HepG2 (cell line): ENCODE measurements around the gene DENND1C. TPM values are rescaled to one million over a fixed set of nuclear protein-coding genes. Genes with fewer than 3 reads are reported as not detected.

ENCODE experiments used
- ATF7 ChIP-seq, 2 experiments: fragments of 450-650 bp in 1 of 2; sonication (generic) in 1 of 2; formaldehyde crosslinking in 1 of 2; IDR thresholded peaks; 2 replicates each; pipeline versions ENCODE4 v1.4.0 to v1.6.1; 2016 to 2020; ENCODE audit warnings: antibody characterized with exemption in 1 of 2, mild to moderate bottlenecking in 1 of 2, missing genetic modification reagents in 1 of 2
- ESRRA ChIP-seq: sonication (generic); formaldehyde crosslinking; IDR thresholded peaks from 2 replicates; pipeline ENCODE4 v1.5.1; 2020; ENCODE audit warnings: mild to moderate bottlenecking, low read depth, missing genetic modification reagents
- KAT2B ChIP-seq: fragments of 150-350 bp; IDR thresholded peaks from 2 replicates; pipeline ENCODE4 v1.6.1; 2014; ENCODE audit warnings: low read depth, low read length, borderline replicate concordance
- NR2F6 ChIP-seq, 2 experiments: IDR thresholded peaks; 2 replicates each; pipeline ENCODE4 v1.6.1; 2016; ENCODE audit warnings: antibody characterized with exemption in 1 of 2, mild to moderate bottlenecking in 1 of 2
- POLR2A ChIP-seq, 2 experiments: IDR thresholded peaks; 2 replicates each; pipeline ENCODE4 v1.6.1; 2011; ENCODE audit warnings: low read depth in 2 of 2, low read length in 2 of 2, mild to moderate bottlenecking in 1 of 2, moderate library complexity in 1 of 2; ENCODE audit not compliant: insufficient read depth in 1 of 2
- RXRA ChIP-seq: sonication (generic); formaldehyde crosslinking; IDR thresholded peaks from 2 replicates; pipeline ENCODE4 v1.5.1; 2020; ENCODE audit warnings: missing genetic modification reagents
- SNAI1 ChIP-seq: sonication (generic); formaldehyde crosslinking; IDR thresholded peaks from 2 replicates; pipeline ENCODE4 v1.5.0; 2020; ENCODE audit warnings: mild to moderate bottlenecking, missing genetic modification reagents, borderline replicate concordance
- STAT5B ChIP-seq: sonication (generic); formaldehyde crosslinking; IDR thresholded peaks from 2 replicates; pipeline ENCODE4 v1.4.0; 2020; ENCODE audit warnings: missing genetic modification reagents
- ZMYM2 ChIP-seq: sonication (generic); formaldehyde crosslinking; IDR thresholded peaks from 2 replicates; pipeline ENCODE4 v1.8.0; 2022; ENCODE audit warnings: mild to moderate bottlenecking, missing genetic modification reagents
- ZNF547 ChIP-seq: sonication (generic); formaldehyde crosslinking; IDR thresholded peaks from 2 replicates; pipeline ENCODE4 v1.5.1; 2020; ENCODE audit warnings: mild to moderate bottlenecking, missing genetic modification reagents
- ZNF569 ChIP-seq: sonication (generic); formaldehyde crosslinking; IDR thresholded peaks from 2 replicates; pipeline ENCODE4 v1.5.0; 2020; ENCODE audit warnings: mild to moderate bottlenecking, missing genetic modification reagents, moderate library complexity, borderline replicate concordance
- ZNF7 ChIP-seq: IDR thresholded peaks from 2 replicates; pipeline ENCODE4 v1.6.1; 2016; ENCODE audit warnings: missing biosample characterization, missing genetic modification reagents
- ZSCAN29 ChIP-seq: sonication (generic); formaldehyde crosslinking; conservative IDR thresholded peaks from 2 replicates; pipeline ENCODE4 v1.4.0; 2020; ENCODE audit warnings: mild to moderate bottlenecking, missing genetic modification reagents
- polyA plus RNA-seq, 8 experiments: library from polyadenylated mRNA; depleted of rRNA in 3 of 8; stranded (reverse) in 7 of 8; unstranded in 1 of 8; fragments of >200 nt; fragmentation: Illumina TruSeq in 4 of 8; extraction: Trizol in 4 of 8; gene quantifications; 2 replicates each; pipeline versions ENCODE4 v1.2.1 to v1.2.3, GENCODE V29; 2011 to 2016; ENCODE audit warnings: low read depth in 4 of 8, missing spikeins in 1 of 8, mixed read lengths in 1 of 8; ENCODE audit not compliant: insufficient read depth in 1 of 8
- total RNA-seq, 5 experiments: library from RNA; depleted of rRNA; stranded (reverse); fragments of >200 nt; fragmentation: Illumina TruSeq; extraction: Trizol; gene quantifications; 2 replicates each; pipeline ENCODE4 v1.2.3, GENCODE V29; 2016; ENCODE audit warnings: low read depth in 1 of 5
- TF ChIP-seq, protein P1 (sequence below): sonication (generic); formaldehyde crosslinking; IDR thresholded peaks from 2 replicates; pipeline ENCODE4 v1.5.0; 2020; ENCODE audit warnings: missing genetic modification reagents
- TF ChIP-seq, protein P2 (sequence below): sonication (generic); formaldehyde crosslinking; IDR thresholded peaks from 2 replicates; pipeline ENCODE4 v1.4.0; 2020; ENCODE audit warnings: missing genetic modification reagents
- TF ChIP-seq, protein P3 (sequence below), 2 experiments: sonication (generic) in 1 of 2; formaldehyde crosslinking in 1 of 2; IDR thresholded peaks; 2 replicates each; pipeline versions ENCODE4 v1.4.0 to v1.6.1; 2016 to 2020; ENCODE audit warnings: borderline replicate concordance in 1 of 2, low read depth in 1 of 2, mild to moderate bottlenecking in 1 of 2, missing genetic modification reagents in 1 of 2
- TF ChIP-seq, protein P4 (sequence below): sonication (generic); formaldehyde crosslinking; IDR thresholded peaks from 2 replicates; pipeline ENCODE4 v1.4.0; 2020; ENCODE audit warnings: missing genetic modification reagents
- TF ChIP-seq, protein P5 (sequence below): sonication (generic); formaldehyde crosslinking; IDR thresholded peaks from 2 replicates; pipeline ENCODE4 v1.8.0; 2022; ENCODE audit warnings: missing genetic modification reagents, mild to moderate bottlenecking, borderline replicate concordance

DENND1C gene
- total and polyA plus RNA-seq, 2 of the 13 experiments (the other 11 are each of a cell fraction or from before 2014, with no cell fraction given): 0.04 to 0.73 TPM

DNA sequence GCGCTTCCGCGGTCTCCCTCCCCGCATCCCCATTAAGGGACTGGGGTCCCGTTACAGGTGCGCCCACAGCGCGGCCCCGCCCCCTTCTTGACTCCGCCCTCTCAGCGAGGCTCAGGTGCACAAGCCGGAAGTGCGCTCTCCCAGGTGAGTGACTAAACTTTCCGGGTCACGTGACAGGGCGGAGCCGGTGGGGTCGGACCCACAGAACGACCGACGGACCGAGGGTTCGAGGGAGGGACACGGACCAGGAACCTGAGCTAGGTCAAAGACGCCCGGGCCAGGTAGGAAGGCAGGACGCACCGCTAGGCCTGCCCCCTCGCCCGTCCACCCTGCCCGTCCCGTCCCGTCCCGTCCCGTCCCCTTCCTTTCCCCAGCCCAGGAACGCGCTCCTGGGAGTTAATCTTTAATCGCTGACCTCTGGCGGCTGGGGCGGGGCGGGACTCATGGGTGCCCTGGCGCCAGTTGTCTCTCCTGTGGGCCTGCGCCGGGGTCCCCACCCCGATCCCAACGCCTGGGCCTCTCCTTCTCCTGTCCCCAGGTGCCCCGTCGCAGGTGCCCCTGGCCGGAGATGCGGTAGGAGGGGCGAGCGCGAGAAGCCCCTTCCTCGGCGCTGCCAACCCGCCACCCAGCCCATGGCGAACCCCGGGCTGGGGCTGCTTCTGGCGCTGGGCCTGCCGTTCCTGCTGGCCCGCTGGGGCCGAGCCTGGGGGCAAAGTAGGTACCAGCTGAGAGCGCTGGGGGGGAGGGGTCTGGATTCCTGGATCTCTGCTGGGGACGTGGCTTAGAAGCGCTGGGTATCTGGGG lies 17.3 kb downstream of the DENND1C start, which contains the start of gene CRB3 (continued):
- TF ChIP-seq, protein P1, sequence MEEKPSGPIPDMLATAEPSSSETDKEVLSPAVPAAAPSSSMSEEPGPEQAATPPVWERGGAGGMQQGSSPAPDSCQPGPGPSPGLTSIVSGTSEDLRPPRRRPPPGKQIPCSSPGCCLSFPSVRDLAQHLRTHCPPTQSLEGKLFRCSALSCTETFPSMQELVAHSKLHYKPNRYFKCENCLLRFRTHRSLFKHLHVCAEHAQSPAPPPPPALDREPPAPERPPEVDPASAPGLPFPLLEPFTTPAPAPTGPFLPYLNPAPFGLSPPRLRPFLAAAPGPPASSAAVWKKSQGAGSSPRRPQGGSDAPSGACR: no peak
- peak in 1 of 2 experiments; percentile 81 for TF ChIP-seq POLR2A (IDR thresholded peaks at IDR 0.05; ENCODE audit: insufficient read depth in 1 of 2, low read depth in 2 of 2, low read length in 2 of 2)
- TF ChIP-seq ATF7 (IDR thresholded peaks at IDR 0.05): no peak
- TF ChIP-seq ATF7 (CRISPR knock-in tag; IDR thresholded peaks at IDR 0.05): no peak
- TF ChIP-seq ZNF569 (CRISPR knock-in tag): 0 out of 2 replicates have a peak, but pooled peaks have one; percentile 55
- TF ChIP-seq KAT2B: no peak
- TF ChIP-seq, protein P2, sequence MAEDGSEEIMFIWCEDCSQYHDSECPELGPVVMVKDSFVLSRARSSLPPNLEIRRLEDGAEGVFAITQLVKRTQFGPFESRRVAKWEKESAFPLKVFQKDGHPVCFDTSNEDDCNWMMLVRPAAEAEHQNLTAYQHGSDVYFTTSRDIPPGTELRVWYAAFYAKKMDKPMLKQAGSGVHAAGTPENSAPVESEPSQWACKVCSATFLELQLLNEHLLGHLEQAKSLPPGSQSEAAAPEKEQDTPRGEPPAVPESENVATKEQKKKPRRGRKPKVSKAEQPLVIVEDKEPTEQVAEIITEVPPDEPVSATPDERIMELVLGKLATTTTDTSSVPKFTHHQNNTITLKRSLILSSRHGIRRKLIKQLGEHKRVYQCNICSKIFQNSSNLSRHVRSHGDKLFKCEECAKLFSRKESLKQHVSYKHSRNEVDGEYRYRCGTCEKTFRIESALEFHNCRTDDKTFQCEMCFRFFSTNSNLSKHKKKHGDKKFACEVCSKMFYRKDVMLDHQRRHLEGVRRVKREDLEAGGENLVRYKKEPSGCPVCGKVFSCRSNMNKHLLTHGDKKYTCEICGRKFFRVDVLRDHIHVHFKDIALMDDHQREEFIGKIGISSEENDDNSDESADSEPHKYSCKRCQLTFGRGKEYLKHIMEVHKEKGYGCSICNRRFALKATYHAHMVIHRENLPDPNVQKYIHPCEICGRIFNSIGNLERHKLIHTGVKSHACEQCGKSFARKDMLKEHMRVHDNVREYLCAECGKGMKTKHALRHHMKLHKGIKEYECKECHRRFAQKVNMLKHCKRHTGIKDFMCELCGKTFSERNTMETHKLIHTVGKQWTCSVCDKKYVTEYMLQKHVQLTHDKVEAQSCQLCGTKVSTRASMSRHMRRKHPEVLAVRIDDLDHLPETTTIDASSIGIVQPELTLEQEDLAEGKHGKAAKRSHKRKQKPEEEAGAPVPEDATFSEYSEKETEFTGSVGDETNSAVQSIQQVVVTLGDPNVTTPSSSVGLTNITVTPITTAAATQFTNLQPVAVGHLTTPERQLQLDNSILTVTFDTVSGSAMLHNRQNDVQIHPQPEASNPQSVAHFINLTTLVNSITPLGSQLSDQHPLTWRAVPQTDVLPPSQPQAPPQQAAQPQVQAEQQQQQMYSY (CRISPR knock-in tag): peak; percentile 61; the same call in 1 of the 2 replicates
- no peak for TF ChIP-seq ZNF7
- TF ChIP-seq STAT5B (CRISPR knock-in tag): no peak
- TF ChIP-seq, protein P3, sequence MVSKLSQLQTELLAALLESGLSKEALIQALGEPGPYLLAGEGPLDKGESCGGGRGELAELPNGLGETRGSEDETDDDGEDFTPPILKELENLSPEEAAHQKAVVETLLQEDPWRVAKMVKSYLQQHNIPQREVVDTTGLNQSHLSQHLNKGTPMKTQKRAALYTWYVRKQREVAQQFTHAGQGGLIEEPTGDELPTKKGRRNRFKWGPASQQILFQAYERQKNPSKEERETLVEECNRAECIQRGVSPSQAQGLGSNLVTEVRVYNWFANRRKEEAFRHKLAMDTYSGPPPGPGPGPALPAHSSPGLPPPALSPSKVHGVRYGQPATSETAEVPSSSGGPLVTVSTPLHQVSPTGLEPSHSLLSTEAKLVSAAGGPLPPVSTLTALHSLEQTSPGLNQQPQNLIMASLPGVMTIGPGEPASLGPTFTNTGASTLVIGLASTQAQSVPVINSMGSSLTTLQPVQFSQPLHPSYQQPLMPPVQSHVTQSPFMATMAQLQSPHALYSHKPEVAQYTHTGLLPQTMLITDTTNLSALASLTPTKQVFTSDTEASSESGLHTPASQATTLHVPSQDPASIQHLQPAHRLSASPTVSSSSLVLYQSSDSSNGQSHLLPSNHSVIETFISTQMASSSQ (IDR thresholded peaks at IDR 0.05; ENCODE audit: low read depth): peak; percentile 88
- TF ChIP-seq, protein P3 (CRISPR knock-in tag; IDR thresholded peaks at IDR 0.05; ENCODE audit: borderline replicate concordance): peak; percentile 96
- TF ChIP-seq SNAI1 (CRISPR knock-in tag): peak; percentile 58; the same call in 1 of the 2 replicates
- no peak for TF ChIP-seq ZNF547 (CRISPR knock-in tag)
- TF ChIP-seq, protein P4, sequence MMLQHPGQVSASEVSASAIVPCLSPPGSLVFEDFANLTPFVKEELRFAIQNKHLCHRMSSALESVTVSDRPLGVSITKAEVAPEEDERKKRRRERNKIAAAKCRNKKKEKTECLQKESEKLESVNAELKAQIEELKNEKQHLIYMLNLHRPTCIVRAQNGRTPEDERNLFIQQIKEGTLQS (CRISPR knock-in tag): no peak
- TF ChIP-seq NR2F6 (IDR thresholded peaks at IDR 0.05): peak; percentile 53; the same call in 1 of the 2 replicates
- TF ChIP-seq NR2F6 (CRISPR knock-in tag; IDR thresholded peaks at IDR 0.05): peak; percentile 32; the same call in 1 of the 2 replicates
- TF ChIP-seq ZSCAN29 (CRISPR knock-in tag): no peak
- TF ChIP-seq ESRRA (CRISPR knock-in tag): peak; percentile 55; the same call in 1 of the 2 replicates
- TF ChIP-seq RXRA (CRISPR knock-in tag): peak; percentile 67
- TF ChIP-seq ZMYM2 (CRISPR knock-in tag): peak; percentile 79
- TF ChIP-seq, protein P5, sequence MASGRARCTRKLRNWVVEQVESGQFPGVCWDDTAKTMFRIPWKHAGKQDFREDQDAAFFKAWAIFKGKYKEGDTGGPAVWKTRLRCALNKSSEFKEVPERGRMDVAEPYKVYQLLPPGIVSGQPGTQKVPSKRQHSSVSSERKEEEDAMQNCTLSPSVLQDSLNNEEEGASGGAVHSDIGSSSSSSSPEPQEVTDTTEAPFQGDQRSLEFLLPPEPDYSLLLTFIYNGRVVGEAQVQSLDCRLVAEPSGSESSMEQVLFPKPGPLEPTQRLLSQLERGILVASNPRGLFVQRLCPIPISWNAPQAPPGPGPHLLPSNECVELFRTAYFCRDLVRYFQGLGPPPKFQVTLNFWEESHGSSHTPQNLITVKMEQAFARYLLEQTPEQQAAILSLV (CRISPR knock-in tag): peak; percentile 42; the same call in 1 of the 2 replicates
